PC-9 (cell line): Measurements from ENCODE around the gene RRAD.

Source experiments
- EZH2 ChIP-seq: fragments of 200-600 bp; sonication (generic); IDR thresholded peaks from 2 replicates; pipeline ENCODE4 v1.8.0; 2017; ENCODE audit warnings: antibody characterized with exemption, low read depth
- TF ChIP-seq, protein P1 (sequence below): fragments of 200-600 bp; sonication (generic); conservative IDR thresholded peaks from 2 replicates; pipeline ENCODE4 v1.6.1; 2017; ENCODE audit warnings: mixed run types, antibody characterized with exemption, mild to moderate bottlenecking, moderate library complexity

DNA sequence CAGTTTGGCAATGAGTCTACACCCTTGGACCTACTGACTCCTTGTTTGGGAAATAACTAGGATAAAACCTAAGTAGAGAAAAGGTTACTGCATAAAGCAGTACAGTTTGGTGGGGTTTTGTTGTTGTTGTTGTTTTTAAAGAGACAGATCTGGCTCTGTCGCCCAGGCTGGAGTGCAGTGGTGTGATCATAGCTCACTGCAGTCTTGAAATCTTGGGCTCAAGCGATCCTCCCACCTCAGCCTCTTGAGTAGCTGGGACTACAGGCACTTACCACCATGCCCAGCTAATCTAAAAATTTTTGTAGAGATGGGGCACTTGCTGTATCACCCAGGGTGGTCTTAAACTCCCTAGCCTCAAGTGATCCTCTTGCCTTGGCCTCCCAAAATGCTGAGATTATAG is 43.8 kb downstream of the RRAD start:
- TF ChIP-seq, protein P1, sequence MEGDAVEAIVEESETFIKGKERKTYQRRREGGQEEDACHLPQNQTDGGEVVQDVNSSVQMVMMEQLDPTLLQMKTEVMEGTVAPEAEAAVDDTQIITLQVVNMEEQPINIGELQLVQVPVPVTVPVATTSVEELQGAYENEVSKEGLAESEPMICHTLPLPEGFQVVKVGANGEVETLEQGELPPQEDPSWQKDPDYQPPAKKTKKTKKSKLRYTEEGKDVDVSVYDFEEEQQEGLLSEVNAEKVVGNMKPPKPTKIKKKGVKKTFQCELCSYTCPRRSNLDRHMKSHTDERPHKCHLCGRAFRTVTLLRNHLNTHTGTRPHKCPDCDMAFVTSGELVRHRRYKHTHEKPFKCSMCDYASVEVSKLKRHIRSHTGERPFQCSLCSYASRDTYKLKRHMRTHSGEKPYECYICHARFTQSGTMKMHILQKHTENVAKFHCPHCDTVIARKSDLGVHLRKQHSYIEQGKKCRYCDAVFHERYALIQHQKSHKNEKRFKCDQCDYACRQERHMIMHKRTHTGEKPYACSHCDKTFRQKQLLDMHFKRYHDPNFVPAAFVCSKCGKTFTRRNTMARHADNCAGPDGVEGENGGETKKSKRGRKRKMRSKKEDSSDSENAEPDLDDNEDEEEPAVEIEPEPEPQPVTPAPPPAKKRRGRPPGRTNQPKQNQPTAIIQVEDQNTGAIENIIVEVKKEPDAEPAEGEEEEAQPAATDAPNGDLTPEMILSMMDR, result no peak
- TF ChIP-seq EZH2, result no peak
